Mesenteric fat pad (tissue), 1 donor: ENCODE results near the gene NOP10. TPM values are rescaled to one million over a fixed set of nuclear protein-coding genes. Genes with fewer than 3 reads are reported as not detected.
"Not testable (repeated sequence)": the region's sequence is repeated elsewhere in the genome, so short reads cannot be mapped to it uniquely, and the experiment has no call there.

ENCODE experiments used
- DNase-seq: peaks from one replicate; pipeline ENCODE4 v3.0.0-alpha.2; 2020; ENCODE audit warnings: low spot score
- long read RNA-seq: library from polyadenylated mRNA; unstranded; transcript quantifications from one replicate; pipeline ENCODE4 v2.0.0, GENCODE V29; 2020
- total RNA-seq: library from RNA; stranded (reverse); fragmentation: NEBNext Ultra II Directional; extraction: Animal tissue kit (Norgen Biotek cat#: 25700); gene quantifications from one replicate; pipeline ENCODE4 v1.2.1, GENCODE V29; 2021
- donor health status: DM: yes; HTN: yes; CAD: no.

Gene NOP10
- 157 TPM for total RNA-seq
- long read RNA-seq, transcript NOP10-201 (2 exons, 554 nt), result major isoform, 22 of 22 reads
- long read RNA-seq, partial matches to known transcripts, result 0 of 22 reads
- long read RNA-seq, other reads (novel, unspliced or antisense), result 0 of 22 reads

DNA sequence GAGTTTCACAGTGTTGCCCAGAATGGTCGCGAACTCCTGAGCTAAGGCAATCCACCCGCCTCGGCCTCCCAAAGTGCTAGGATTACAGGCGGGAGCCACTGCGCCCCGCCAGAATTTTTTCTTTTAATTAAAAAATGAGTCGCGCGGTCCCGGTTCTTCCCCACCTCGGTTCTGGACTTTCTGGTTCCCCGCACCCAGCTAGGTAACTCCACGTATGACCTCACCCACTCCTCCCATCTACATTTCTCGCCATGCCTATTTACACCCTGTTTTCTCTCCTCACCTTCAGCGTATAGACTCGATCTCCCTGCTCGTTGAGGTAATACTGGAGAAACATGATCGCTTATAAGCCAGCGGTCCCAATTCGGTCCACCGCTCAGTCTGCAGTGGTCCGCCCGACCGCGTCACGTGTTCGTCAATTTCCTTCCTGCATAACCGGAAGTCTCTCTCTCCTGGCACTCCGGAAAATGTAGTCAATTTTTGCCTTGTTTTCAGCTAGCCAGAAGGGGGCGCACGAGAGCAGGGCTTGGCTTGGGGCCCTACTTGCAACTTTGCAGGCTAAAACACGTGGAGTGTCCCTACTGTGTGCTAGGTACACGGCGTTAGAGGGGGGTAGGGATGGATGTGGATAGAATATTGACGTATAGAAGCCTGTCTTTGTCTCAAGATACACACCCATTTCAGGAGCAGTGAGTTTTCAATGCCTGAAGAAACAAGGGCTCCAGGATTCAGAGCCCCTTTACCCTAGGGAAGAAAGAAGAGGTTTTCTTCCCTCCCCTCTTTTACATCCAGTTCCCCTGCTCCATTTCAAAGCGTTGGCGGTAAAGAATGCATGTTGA is at the start of gene NOP10, which contains the start of gene NUTM1:
NOP10 (minus strand) TSS at position 400 of the 839 bp plus-strand sequence; CDS start at position 337, 63 bp downstream.
NUTM1 (plus strand) TSS at position 579 of the 839 bp plus-strand sequence. CDS start 382 bp downstream, outside the sequence.
- DNase-seq, result peak; percentile 96

- not testable (repeated sequence) for DNase-seq
Observed at GRCh38 chr15:34389594-34390086, 46.7 kb upstream of the NOP10 start.

GRCh38 chr15:34381829-34382521 is 39.0 kb upstream of the NOP10 start:
- not testable (repeated sequence) for DNase-seq

DNA sequence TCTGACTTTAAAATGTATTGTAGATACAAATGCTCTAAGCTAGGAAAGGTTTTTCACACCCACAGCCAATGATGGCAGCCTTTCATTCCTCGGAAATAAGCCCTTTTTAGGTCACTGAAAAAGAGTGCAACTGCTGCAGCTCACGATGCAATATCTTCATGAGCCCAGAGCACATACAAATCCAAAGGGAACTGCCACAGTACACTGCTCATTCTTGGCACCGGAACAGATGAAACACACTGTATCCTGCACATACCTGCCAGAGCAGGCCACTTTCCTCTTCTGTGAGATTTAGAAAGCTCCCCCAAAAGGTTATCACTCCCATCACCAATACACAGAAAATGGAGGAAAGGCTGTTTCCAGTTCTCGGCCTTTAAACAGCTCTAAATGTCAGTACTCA is 37.6 kb upstream of the NOP10 start:
- not testable (repeated sequence) for DNase-seq

GRCh38 chr15:34376856-34377255 is 33.9 kb upstream of the NOP10 start:
- no peak for DNase-seq

DNA sequence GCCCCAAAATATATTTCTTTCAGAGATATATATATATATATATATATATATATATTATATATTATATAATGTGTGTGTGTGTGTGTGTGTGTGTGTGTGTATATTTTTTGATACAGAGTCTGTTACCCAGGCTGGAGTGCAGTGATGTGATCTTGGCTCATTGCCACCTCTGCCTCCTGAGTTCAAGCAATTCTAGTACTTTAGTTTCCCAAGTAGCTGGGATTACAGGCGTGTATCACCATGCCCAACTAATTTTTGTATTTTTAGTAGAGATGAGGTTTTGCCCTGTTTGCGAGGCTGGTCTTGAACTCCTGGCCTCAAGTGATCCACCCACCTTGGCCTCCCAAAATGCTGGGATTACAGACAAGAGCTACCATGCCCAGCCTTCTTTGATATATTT is 32.6 kb upstream of the NOP10 start:
- DNase-seq, result not testable (repeated sequence)

DNA sequence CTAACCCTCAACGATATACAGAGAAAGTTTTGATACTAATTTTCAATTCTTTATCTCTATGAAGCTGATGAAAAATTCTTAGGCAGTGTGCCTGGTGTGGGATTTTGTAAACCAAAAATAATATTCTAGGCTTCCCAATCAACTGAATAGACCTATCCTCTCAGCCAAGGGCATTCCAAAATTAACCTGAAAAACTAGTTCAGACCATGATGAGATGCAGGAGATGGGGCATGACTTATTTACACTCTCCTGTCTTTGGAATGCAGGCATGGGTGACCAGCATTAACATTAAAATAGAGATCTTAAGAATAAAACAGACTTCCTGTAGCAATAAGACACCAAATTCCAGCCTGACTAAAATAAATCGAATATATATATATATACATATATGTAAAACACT is 31.9 kb upstream of the NOP10 start:
- no peak for DNase-seq

GRCh38 chr15:34373951-34374350 is 31.0 kb upstream of the NOP10 start:
- peak; percentile 75 for DNase-seq

DNA sequence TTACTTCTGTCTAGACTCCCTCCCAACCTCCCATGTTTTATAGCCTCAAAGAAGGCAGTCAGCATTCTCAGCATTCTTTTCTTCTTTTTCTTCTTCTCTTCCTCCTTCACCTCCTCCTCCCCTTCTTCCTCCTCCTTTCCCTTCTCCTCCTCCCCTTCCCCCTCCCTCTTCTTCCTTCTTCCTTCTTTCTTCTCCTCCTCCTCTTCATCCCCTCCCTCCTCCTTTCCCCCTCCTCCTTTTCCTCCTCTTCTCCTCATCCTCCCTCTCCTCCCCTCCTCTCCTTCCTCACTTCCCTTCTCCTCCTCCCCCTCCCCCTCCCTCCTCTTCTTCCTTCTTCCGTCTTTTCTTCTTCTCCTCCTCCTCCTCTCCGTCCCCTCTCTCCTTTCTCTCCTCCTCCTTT is 27.7 kb upstream of the NOP10 start:
- DNase-seq, result no peak

DNA sequence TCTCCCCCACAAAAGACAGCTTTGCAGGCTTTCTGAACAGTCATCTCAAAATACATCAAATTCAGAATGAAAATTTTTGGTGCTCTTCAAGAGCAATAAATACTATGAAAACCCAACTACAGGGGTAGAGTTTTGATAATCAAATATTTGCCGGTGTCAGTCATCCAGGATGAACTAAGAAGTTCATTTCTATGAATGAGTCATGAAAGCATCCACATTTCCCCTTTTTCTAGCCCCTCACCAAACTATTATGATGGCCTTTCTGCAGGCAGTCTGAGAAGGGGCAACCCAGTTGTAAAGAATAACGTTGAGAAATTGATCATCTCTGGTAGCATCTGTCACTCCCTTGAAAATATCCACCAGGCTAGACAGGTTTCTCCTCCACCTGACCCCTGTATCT is 27.2 kb upstream of the NOP10 start:
- no peak for DNase-seq

DNA sequence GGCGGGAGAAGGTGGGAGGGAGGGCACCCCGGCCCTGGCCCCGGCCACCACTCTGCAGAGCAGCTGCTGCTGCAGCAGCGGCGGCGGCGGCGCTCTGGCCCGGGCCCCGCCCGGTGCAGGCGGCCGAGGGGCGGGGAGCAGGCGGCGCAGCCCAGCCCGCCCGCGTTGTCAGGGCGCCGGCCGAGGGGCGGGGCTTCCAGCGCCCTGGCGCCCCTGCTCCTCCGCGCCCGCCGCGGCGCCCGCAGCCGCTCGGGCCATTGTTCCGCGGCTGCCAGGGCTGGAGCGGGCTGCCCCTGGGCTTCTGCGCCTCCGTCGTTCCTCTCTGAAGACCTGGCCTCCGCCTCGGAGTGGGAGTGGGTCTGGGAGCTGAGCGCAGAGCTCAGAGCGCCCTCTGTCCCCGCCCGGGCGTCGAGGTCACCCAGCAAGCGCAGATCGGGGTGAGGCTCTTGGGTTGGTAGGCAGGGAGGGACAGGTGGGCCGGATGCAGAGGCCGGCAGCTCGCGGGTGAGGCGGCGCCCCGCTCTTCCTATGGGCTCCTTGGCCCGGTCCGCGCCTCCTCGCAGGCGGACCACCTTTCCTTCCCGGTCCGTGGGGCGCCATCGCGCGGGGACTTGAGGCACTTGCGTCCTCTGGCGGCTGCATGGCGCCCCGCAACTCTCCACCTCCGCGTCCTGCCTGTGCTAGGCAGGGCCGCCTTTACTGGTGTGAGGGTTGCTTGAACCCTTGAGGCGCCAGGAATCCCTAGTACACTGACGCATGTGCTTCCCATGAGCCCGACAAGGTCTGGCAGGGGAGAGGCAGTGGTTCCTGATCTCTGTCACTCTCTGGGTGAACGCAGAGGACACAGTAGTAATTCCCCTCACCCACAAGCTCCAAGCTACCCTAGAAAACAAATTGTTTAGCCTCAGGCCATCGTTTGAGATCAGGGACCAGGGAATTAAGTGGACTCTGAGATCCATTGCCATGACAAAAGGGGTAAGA is 24.5 kb upstream of the NOP10 start, which contains the start of gene LPCAT4:
LPCAT4 (minus strand) TSS at position 96 of the 981 bp plus-strand sequence. CDS start 96 bp downstream, outside the sequence.
- peak; percentile 95 for DNase-seq

GRCh38 chr15:34366271-34367065 is 23.5 kb upstream of the NOP10 start:
- peak; percentile 91 for DNase-seq

DNA sequence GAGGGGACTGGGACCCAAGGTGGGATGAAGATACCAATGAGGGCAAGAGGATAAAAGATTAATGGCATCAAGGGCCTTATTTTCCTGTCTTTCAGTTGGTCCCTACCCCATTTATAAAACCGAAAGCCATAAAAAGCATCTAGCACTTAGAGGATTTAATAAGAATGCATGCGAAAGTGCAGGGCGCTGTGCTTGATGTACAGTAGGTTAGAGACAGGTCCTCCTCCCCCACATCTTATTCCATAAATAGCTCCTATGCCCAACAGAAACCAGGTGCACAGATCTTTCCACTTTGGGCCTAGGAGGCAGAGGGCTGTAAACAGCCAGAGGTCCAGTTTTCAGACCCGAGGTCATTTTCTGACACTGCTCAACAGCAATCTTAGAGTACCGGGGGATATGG is 22.9 kb upstream of the NOP10 start:
- no peak for DNase-seq

DNA sequence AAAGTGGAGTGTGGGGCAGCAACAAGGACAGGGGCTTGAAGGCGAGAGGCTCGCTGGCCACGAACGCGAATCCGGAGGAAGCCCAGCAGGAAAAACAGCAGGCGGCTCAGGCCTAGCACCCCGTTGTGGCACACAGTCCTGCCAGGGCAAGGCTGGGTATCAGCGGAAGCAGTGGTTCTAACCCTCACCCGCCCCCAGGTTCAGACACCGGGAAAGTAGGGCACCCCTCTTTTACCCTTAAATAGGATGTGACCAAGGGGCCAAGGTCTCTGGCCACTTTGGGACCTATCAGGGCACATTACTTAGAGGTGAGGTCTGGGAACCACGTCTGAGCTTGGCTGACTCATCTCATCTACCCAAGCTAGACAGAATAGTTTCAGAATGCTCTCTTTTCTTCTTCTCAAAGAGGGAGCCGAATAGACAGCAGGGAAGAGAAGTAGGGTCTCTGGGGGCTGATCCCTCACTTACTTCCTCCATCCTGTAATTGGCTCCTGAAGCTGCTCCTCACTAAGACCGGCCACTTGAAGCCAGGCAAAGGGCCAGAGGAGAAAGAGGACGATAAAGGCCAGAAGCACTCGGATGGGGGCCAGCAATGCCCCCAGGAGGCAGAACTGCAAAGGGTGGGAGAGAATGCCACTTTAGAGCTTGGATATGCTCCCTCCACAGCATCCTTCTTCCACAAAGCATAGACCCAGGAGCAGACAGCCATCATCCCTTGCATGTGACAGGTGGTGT is 22.3 kb upstream of the NOP10 start:
- peak; percentile 59 for DNase-seq

- peak; percentile 74 for DNase-seq
Observed at GRCh38 chr15:34364041-34364440, 21.1 kb upstream of the NOP10 start.

DNA sequence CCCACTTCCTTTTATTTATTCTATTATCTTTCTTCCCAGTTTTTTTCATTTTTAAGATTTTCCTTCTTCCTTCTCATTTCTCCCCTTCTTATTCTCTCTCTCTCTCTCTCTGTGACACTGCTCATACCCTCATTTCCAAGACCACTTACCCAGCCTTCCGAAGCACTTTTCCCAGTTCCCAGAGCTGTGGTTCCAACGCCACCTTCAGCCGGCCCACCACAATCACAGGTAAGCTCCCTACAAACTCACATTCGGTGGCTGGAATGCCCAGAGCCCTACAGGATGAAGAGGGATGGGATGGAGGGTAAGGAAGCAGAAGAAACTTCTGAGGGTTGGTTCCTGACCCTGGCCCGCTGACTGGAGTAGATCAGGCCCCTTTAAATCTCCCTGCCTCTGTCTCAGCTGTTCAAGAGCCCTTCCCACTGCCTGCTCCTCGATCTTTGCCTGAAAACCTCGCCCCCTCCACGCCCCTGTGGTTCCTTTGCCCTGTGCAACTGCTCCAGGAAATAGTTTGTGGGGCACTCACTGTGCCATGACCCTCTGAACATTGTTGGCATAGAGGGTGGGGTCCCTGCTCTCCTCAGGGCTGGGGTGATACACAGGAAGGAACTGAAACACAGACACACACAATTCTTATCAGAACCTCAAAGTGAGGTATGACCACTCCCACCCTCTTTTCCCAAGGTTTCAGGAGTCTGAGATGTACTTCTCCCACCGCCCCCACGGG is 19.3 kb upstream of the NOP10 start:
- peak; percentile 83 for DNase-seq

DNA sequence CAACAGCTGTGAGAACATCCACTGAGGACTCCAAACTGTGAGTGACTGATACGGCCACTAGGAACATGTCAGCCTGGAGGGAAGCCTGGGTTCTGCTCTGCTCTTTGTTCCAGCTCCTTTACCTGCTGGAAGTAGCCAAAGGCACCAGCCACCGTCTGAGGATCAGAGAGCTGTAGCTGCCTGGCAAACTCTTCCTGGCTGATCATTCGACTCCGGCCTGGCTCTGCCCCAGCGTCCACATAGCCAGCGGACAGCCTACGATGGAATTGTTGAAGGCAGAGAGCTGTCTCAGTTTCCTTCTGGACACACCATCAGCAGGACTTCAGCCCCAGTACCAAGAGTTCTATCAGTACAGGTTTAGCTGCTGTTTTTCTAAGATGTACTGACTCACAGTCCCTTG is 18.3 kb upstream of the NOP10 start:
- peak; percentile 49 for DNase-seq

DNA sequence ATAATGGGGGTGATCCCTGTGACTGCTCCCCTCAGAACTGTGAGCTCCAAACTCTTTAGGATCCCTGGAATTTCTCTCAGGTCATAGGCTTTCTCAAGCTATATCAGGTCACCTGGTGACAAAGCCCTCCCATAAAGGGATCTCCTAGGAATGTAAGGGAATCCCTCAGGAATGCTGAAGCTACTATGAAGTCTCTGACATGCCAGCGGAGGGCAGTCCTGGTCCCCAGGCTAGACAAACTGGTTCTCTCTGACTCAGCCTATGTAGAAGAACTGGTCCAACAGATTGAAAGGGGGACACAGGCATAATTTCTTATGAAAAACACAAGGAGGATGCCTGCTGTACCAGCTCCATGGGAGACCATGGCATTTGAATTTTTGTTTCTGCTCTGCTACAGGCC is 17.4 kb upstream of the NOP10 start:
- peak; percentile 43 for DNase-seq
